Measurements from ENCODE around the gene DNAI4.

The DNAI4 gene

GRCh38 chr1:66940981-66941380 is 16.3 kb upstream of the DNAI4 start:
- Histone ChIP-seq H3K9me3 (ENCODE audit: control insufficient read depth in 2 of 2, low read length in 2 of 2) (no peaks in the 10 kb centered on the region), H3K27me3 (ENCODE audit: control insufficient read depth in 1 of 2, insufficient read depth in 2 of 2, low read length in 2 of 2) (no peaks in the 10 kb centered on the region), H3K36me3 (ENCODE audit: control insufficient read depth in 2 of 2, insufficient read depth in 2 of 2, low read length in 2 of 2) (no peaks in the 10 kb centered on the region), H3K4me3 (ENCODE audit: low read length in 2 of 2) (no peak overlapping the region), H3K9ac (ENCODE audit: low read length in 2 of 2) (no peak overlapping the region), H3K4me1 (ENCODE audit: control insufficient read depth, insufficient read depth, low read length) (no peaks in the 10 kb centered on the region), H3K27ac (ENCODE audit: low read length) (no peak overlapping the region)

GRCh38 chr1:66938613-66939012 is 14.0 kb upstream of the DNAI4 start:
- H3K4me1 ChIP-seq (ENCODE audit: control insufficient read depth, insufficient read depth, low read length): no peaks in the 10 kb centered on the region
- no peaks in the 10 kb centered on the region for H3K9me3 ChIP-seq (ENCODE audit: control insufficient read depth in 2 of 2, low read length in 2 of 2)
- no peak overlapping the region for H3K9ac ChIP-seq (ENCODE audit: low read length in 2 of 2)
- H3K27me3 ChIP-seq (ENCODE audit: control insufficient read depth in 1 of 2, insufficient read depth in 2 of 2, low read length in 2 of 2): no peaks in the 10 kb centered on the region
- no peaks in the 10 kb centered on the region for H3K36me3 ChIP-seq (ENCODE audit: control insufficient read depth in 2 of 2, insufficient read depth in 2 of 2, low read length in 2 of 2)
- H3K27ac ChIP-seq (ENCODE audit: low read length): no peak overlapping the region
- H3K4me3 ChIP-seq (ENCODE audit: low read length in 2 of 2): no peak overlapping the region

DNA sequence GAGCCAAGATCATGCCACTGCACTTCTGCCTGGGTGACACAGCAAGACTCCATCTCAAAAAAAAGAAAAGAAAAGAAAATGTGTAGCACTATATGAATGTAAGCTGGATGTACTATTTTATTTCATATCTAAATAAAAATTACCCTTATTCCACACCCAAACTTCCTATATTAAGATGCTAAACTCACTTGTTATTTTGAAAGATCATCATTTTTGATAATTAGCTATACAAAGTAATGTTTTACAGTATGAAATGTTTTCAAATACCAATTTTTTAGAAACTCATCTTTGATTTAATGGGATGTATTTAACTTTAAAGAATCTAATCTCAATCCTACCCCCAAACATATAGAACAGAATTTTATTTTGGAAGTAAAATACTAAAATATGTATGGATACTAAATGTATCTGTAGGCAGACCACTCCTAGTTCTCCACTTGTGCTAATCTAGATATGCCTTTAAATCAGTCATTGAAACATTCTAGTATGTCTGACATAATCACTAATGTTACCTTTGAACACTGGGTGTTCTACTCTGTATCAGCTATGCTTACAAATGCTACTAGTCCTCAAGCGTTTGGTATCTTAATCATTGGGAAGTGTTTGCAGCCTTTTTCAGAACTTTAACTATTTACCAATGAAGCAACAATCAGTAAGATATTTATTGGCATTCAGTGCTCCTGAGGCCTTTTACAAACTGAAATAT is 13.0 kb upstream of the DNAI4 start:
- H3K4me1 ChIP-seq (ENCODE audit: control insufficient read depth, insufficient read depth, low read length): no peaks in the 10 kb centered on the region
- H3K9ac ChIP-seq (ENCODE audit: low read length in 2 of 2): no peak overlapping the region
- H3K27ac ChIP-seq (ENCODE audit: low read length): no peak overlapping the region
- H3K9me3 ChIP-seq (ENCODE audit: control insufficient read depth in 2 of 2, low read length in 2 of 2): no peaks in the 10 kb centered on the region
- H3K27me3 ChIP-seq (ENCODE audit: control insufficient read depth in 1 of 2, insufficient read depth in 2 of 2, low read length in 2 of 2): no peaks in the 10 kb centered on the region
- H3K4me3 ChIP-seq (ENCODE audit: low read length in 2 of 2): no peak overlapping the region
- no peaks in the 10 kb centered on the region for H3K36me3 ChIP-seq (ENCODE audit: control insufficient read depth in 2 of 2, insufficient read depth in 2 of 2, low read length in 2 of 2)

GRCh38 chr1:66933887-66934700 is 9.4 kb upstream of the DNAI4 start:
- no peaks in the 10 kb centered on the region for H3K27me3 ChIP-seq (ENCODE audit: control insufficient read depth in 1 of 2, insufficient read depth in 2 of 2, low read length in 2 of 2)
- H3K9me3 ChIP-seq (ENCODE audit: control insufficient read depth in 2 of 2, low read length in 2 of 2): no peaks in the 10 kb centered on the region
- no peak overlapping the region for H3K27ac ChIP-seq (ENCODE audit: low read length)
- no peaks in the 10 kb centered on the region for H3K36me3 ChIP-seq (ENCODE audit: control insufficient read depth in 2 of 2, insufficient read depth in 2 of 2, low read length in 2 of 2)
- H3K4me1 ChIP-seq (ENCODE audit: control insufficient read depth, insufficient read depth, low read length): no peaks in the 10 kb centered on the region
- H3K9ac ChIP-seq (ENCODE audit: low read length in 2 of 2): no peak overlapping the region
- peak overlapping the region in 1 of 2 donors; percentile 57 for H3K4me3 ChIP-seq (ENCODE audit: low read length in 2 of 2)

DNA sequence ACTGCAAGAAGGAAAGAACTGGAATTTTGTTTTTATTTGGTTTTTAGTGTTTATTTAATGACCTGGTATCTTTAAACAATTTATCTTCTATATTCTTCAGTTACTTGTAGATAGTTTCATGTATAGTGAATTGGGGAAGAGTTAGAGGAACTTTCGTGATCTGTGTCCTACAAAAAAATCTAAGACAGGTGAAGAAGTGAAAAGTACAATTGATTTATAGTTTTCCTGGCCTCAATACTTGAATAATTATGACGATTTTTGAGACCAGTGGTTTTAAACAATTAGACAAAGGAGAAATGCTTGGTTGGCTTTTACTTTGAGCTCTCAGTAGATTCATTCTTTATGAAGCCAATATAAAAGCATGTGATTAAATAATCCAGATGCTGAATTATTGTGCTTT is 7.6 kb upstream of the DNAI4 start:
- H3K27ac ChIP-seq (ENCODE audit: low read length): no peak overlapping the region
- no peaks in the 10 kb centered on the region for H3K4me1 ChIP-seq (ENCODE audit: control insufficient read depth, insufficient read depth, low read length)
- no peaks in the 10 kb centered on the region for H3K9me3 ChIP-seq (ENCODE audit: control insufficient read depth in 2 of 2, low read length in 2 of 2)
- no peaks in the 10 kb centered on the region for H3K36me3 ChIP-seq (ENCODE audit: control insufficient read depth in 2 of 2, insufficient read depth in 2 of 2, low read length in 2 of 2)
- no peaks in the 10 kb centered on the region for H3K27me3 ChIP-seq (ENCODE audit: control insufficient read depth in 1 of 2, insufficient read depth in 2 of 2, low read length in 2 of 2)
- no peak overlapping the region for H3K4me3 ChIP-seq (ENCODE audit: low read length in 2 of 2)
- peak overlapping the region in 1 of 2 donors; percentile 2 for H3K9ac ChIP-seq (ENCODE audit: low read length in 2 of 2)

- no peaks in the 10 kb centered on the region for H3K4me1 ChIP-seq (ENCODE audit: control insufficient read depth, insufficient read depth, low read length)
Measured at GRCh38 chr1:66931590-66931989, 6.9 kb upstream of the DNAI4 start.

DNA sequence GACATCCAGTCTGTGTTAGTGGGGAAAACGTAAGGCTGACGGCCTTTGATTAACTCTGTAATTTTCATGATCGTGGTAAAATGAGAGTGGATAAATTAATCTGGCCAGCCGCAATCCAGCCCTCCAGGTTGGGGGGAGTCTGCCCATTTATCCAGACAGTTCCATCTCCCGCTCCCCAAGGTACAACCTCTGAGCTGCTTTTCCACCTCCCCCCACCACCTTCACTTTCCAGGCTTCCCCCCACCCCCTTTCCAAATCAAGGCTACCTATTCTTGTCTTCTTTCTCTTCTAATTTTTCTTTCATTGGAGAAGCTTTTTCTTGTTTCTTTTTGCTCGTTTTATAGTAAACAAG is 6.1 kb upstream of the DNAI4 start:
- Histone ChIP-seq H3K4me1 (ENCODE audit: control insufficient read depth, insufficient read depth, low read length) (peaks cover 3% of the 10 kb centered on the region), H3K4me3 (ENCODE audit: low read length in 2 of 2) (peak overlapping the region; percentile 83 to 89), H3K27ac (ENCODE audit: low read length) (peak overlapping the region; percentile 79), H3K9me3 (ENCODE audit: control insufficient read depth in 2 of 2, low read length in 2 of 2) (no peaks in the 10 kb centered on the region), H3K27me3 (ENCODE audit: control insufficient read depth in 1 of 2, insufficient read depth in 2 of 2, low read length in 2 of 2) (no peaks in the 10 kb centered on the region), H3K36me3 (ENCODE audit: control insufficient read depth in 2 of 2, insufficient read depth in 2 of 2, low read length in 2 of 2) (no peaks in the 10 kb centered on the region), H3K9ac (ENCODE audit: low read length in 2 of 2) (peak overlapping the region; percentile 88 to 92)

More at GRCh38 chr1:66931590-66931989, 6.9 kb upstream of the DNAI4 start:
- Histone ChIP-seq H3K9me3 (ENCODE audit: control insufficient read depth in 2 of 2, low read length in 2 of 2) (no peaks in the 10 kb centered on the region), H3K36me3 (ENCODE audit: control insufficient read depth in 2 of 2, insufficient read depth in 2 of 2, low read length in 2 of 2) (no peaks in the 10 kb centered on the region), H3K27ac (ENCODE audit: low read length) (no peak overlapping the region), H3K27me3 (ENCODE audit: control insufficient read depth in 1 of 2, insufficient read depth in 2 of 2, low read length in 2 of 2) (no peaks in the 10 kb centered on the region), H3K9ac (ENCODE audit: low read length in 2 of 2) (peak overlapping the region; percentile 88 to 92), H3K4me3 (ENCODE audit: low read length in 2 of 2) (peak overlapping the region; percentile 83 to 89)

GRCh38 chr1:66929999-66930822 is 5.6 kb upstream of the DNAI4 start:
- Histone ChIP-seq H3K9ac (ENCODE audit: low read length in 2 of 2) (peak overlapping the region; percentile 88 to 92), H3K4me1 (ENCODE audit: control insufficient read depth, insufficient read depth, low read length) (peaks cover 4% of the 10 kb centered on the region), H3K27ac (ENCODE audit: low read length) (peak overlapping the region; percentile 79)

GRCh38 chr1:66929691-66929998 is 5.0 kb upstream of the DNAI4 start:
- peak overlapping the region; percentile 79 for H3K27ac ChIP-seq (ENCODE audit: low read length)
- H3K9ac ChIP-seq (ENCODE audit: low read length in 2 of 2): peak overlapping the region; percentile 65 to 92
- no peaks in the 10 kb centered on the region for H3K9me3 ChIP-seq (ENCODE audit: control insufficient read depth in 2 of 2, low read length in 2 of 2)
- H3K27me3 ChIP-seq (ENCODE audit: control insufficient read depth in 1 of 2, insufficient read depth in 2 of 2, low read length in 2 of 2): no peaks in the 10 kb centered on the region
- H3K36me3 ChIP-seq (ENCODE audit: control insufficient read depth in 2 of 2, insufficient read depth in 2 of 2, low read length in 2 of 2): no peaks in the 10 kb centered on the region
- H3K4me1 ChIP-seq (ENCODE audit: control insufficient read depth, insufficient read depth, low read length): peaks cover 4% of the 10 kb centered on the region
- H3K4me3 ChIP-seq (ENCODE audit: low read length in 2 of 2): peak overlapping the region; percentile 81 to 83

More at GRCh38 chr1:66929999-66930822, 5.6 kb upstream of the DNAI4 start:
- H3K27me3 ChIP-seq (ENCODE audit: control insufficient read depth in 1 of 2, insufficient read depth in 2 of 2, low read length in 2 of 2): no peaks in the 10 kb centered on the region
- H3K4me3 ChIP-seq (ENCODE audit: low read length in 2 of 2): peak overlapping the region; percentile 83 to 89
- no peaks in the 10 kb centered on the region for H3K9me3 ChIP-seq (ENCODE audit: control insufficient read depth in 2 of 2, low read length in 2 of 2)
- no peaks in the 10 kb centered on the region for H3K36me3 ChIP-seq (ENCODE audit: control insufficient read depth in 2 of 2, insufficient read depth in 2 of 2, low read length in 2 of 2)

DNA sequence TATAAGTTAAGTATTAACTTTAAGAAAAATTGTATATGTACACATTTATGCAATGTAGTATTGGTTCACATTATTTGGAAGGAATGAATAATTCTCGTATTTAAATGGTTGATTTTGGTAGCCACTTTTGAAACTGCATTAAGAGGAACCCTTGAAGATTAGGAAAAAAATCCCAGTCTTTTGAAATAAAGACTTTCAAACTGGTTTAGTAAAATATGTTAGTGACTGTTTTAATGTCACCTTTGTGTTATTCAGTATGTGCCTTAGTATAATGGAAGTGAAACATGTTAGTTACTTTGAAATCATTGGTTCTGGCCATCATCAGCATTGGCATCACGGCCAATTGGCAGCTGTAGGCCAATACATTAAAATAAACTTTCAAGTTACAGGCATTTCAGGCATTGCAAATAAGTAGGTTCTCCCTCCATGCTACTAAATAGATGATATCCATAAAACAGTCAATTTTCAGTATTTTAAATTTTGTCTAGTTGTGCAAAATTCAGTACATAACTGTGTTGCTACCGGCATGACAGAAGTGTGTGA is 4.6 kb upstream of the DNAI4 start:
- peak overlapping the region; percentile 79 for H3K27ac ChIP-seq (ENCODE audit: low read length)
- H3K9ac ChIP-seq (ENCODE audit: low read length in 2 of 2): peak overlapping the region; percentile 65 to 92
- peak overlapping the region; percentile 81 to 83 for H3K4me3 ChIP-seq (ENCODE audit: low read length in 2 of 2)
- H3K27me3 ChIP-seq (ENCODE audit: control insufficient read depth in 1 of 2, insufficient read depth in 2 of 2, low read length in 2 of 2): no peaks in the 10 kb centered on the region
- no peaks in the 10 kb centered on the region for H3K36me3 ChIP-seq (ENCODE audit: control insufficient read depth in 2 of 2, insufficient read depth in 2 of 2, low read length in 2 of 2)
- peaks cover 4% of the 10 kb centered on the region for H3K4me1 ChIP-seq (ENCODE audit: control insufficient read depth, insufficient read depth, low read length)
- H3K9me3 ChIP-seq (ENCODE audit: control insufficient read depth in 2 of 2, low read length in 2 of 2): no peaks in the 10 kb centered on the region
